Pancreas (tissue), 10 donors: ENCODE results near the gene LTBR. TPM values are rescaled to one million over a fixed set of nuclear protein-coding genes. Genes with fewer than 3 reads are reported as not detected.

Experiments used
- ATAC-seq, 4 donors: fragments of 200-7000 bp; cut with Tn5 transposase; one replicate each; pipeline versions ENCODE4 v1.8.0 to v1.9.1; 2020; ENCODE audit warnings: mild to moderate bottlenecking in 4 of 4, moderate library complexity in 4 of 4
- DNase-seq, 6 donors: peaks; one replicate each; pipeline ENCODE4 v3.0.0-alpha.2; 2020
- FAIRE-seq: peaks from 2 replicates; lab custom pipeline; 2012; peaks lifted over from hg19 to GRCh38; lab: Jason Lieb, UNC
- H3K27ac ChIP-seq, 4 donors: fragments of 200-600 bp; sonication (generic); 1 replicate in 3 of 4; 2 replicates in 1 of 4; pipeline versions ENCODE4 v1.5.0 to v1.8.0; 2020
- H3K27me3 ChIP-seq, 4 donors: fragments of 200-600 bp; one replicate each; pipeline ENCODE4 v1.8.0; 2021
- H3K36me3 ChIP-seq, 3 donors: fragments of 200-600 bp; sonication (generic) in 1 of 3; one replicate each; pipeline versions ENCODE4 v1.5.0 to v1.8.0; 2020 to 2021
- H3K4me1 ChIP-seq, 3 donors: fragments of 200-600 bp; one replicate each; pipeline ENCODE4 v1.8.0; 2021
- H3K4me3 ChIP-seq, 4 donors: fragments of 200-600 bp; sonication (generic) in 2 of 4; one replicate each; pipeline versions ENCODE4 v1.5.0 to v1.8.0; 2020 to 2021
- H3K9me3 ChIP-seq, 4 donors: fragments of 200-600 bp; one replicate each; pipeline ENCODE4 v1.8.0; 2021
- CTCF ChIP-seq, 4 donors: fragments of 200-600 bp; sonication (generic) in 3 of 4; IDR thresholded peaks; one replicate each; pipeline versions ENCODE4 v1.5.0 to v1.8.0; 2021; ENCODE audit warnings: antibody characterized with exemption in 4 of 4
- WGBS, 2 donors: extraction: QIAGEN DNeasy Blood & Tissue Kit; methylation state at CpG; one replicate each; pipeline ENCODE4 v1.1.7; 2013; 5-methylcytosine and 5-hydroxymethylcytosine counted together
- intact Hi-C, 3 donors: fragments of 100-400 bp; cut with DNase I; formaldehyde crosslinking; loops; one replicate each; pipeline versions ENCODE4 v1.11.1 to v1.14.2; 2022
- polyA plus RNA-seq, 2 donors: library from polyadenylated mRNA; stranded (reverse); fragments of 200-250 nt; gene quantifications; one replicate each; pipeline ENCODE4 v1.2.3, GENCODE V29; 2013
- total RNA-seq, 6 donors: library from RNA; stranded (reverse); fragmentation: NEBNext Ultra II Directional in 4 of 6; extraction: Animal tissue kit (Norgen Biotek cat#: 25700) in 4 of 6; gene quantifications; one replicate each; pipeline versions ENCODE4 v1.2.1 to v1.2.4, GENCODE V29; 2021 to 2023
- donor health status: healthy with polysubstance abuse.
- donor health status: DM: no; HTN: no; CAD: no; lungs with moderate emphysema.
- donor health status: DM: no; HTN: no; CAD: no.
- donor health status: control.
- donor health status: control.
- donor health status: Bipolar disorder and iron deficiency.
- donor health status: DM: yes; HTN: yes; CAD: no.
- donor health status: DM: no; HTN: no; CAD: no.
- donor health status: DM: no; HTN: no; CAD: no.
- donor health status: DM: yes; HTN: yes; CAD: no.

The LTBR gene
- total and polyA plus RNA-seq, 8 donors, result 50.0 to 82.1 (median 71.6) TPM

GRCh38 chr12:6396031-6396430 is 12.1 kb downstream of the LTBR start:
- Histone ChIP-seq H3K27me3 (no peaks in the 10 kb centered on the region), H3K27ac (no peak overlapping the region), H3K4me3 (no peak overlapping the region), H3K4me1 (peaks cover 10 to 11% (median 11%) of the 10 kb centered on the region in 3 donors), H3K36me3 (peaks cover 0 to 3% (median 0%) of the 10 kb centered on the region in 3 donors), H3K9me3 (no peaks in the 10 kb centered on the region)
- ATAC-seq (no peak), FAIRE-seq (no peak), DNase-seq (no peak)
- WGBS, 2 donors, result 85 to 92% methylated on average over 2 of the region's 2 CpGs
- no peak for TF ChIP-seq CTCF (IDR thresholded peaks at IDR 0.05)
- intact Hi-C loops, result no loop called here

GRCh38 chr12:6399884-6400644 is 16.1 kb downstream of the LTBR start:
- ATAC-seq, result no peak
- no peak overlapping the region for H3K27ac ChIP-seq
- H3K4me1 ChIP-seq, result no peaks in the 10 kb centered on the region
- intact Hi-C loops, result no loop called here
- H3K36me3 ChIP-seq, result no peaks in the 10 kb centered on the region
- H3K9me3 ChIP-seq, result no peaks in the 10 kb centered on the region
- WGBS, 2 donors, result 82 to 90% methylated on average over 7 of the region's 7 CpGs
- peak; percentile 78 for FAIRE-seq
- H3K4me3 ChIP-seq, result no peak overlapping the region
- no peak for TF ChIP-seq CTCF (IDR thresholded peaks at IDR 0.05)
- DNase-seq, result no peak
- H3K27me3 ChIP-seq, result no peaks in the 10 kb centered on the region

- Histone ChIP-seq H3K36me3 (no peaks in the 10 kb centered on the region), H3K27ac (no peak overlapping the region), H3K4me3 (no peak overlapping the region), H3K9me3 (no peaks in the 10 kb centered on the region), H3K27me3 (no peaks in the 10 kb centered on the region), H3K4me1 (no peaks in the 10 kb centered on the region)
- intact Hi-C loops, result no loop called here
- ATAC-seq (no peak), FAIRE-seq (no peak), DNase-seq (no peak)
- WGBS, 2 donors, result 68 to 90% methylated on average over 5 of the region's 5 CpGs
- TF ChIP-seq CTCF (IDR thresholded peaks at IDR 0.05), result no peak
Observed at GRCh38 chr12:6404390-6404789, 20.4 kb downstream of the LTBR start.

- Histone ChIP-seq H3K27me3 (no peaks in the 10 kb centered on the region), H3K36me3 (no peaks in the 10 kb centered on the region), H3K9me3 (no peaks in the 10 kb centered on the region), H3K27ac (no peak overlapping the region), H3K4me3 (no peak overlapping the region), H3K4me1 (no peaks in the 10 kb centered on the region)
- FAIRE-seq (no peak), DNase-seq (no peak), ATAC-seq (no peak)
- intact Hi-C loops, result no loop called here
- TF ChIP-seq CTCF (IDR thresholded peaks at IDR 0.05), result no peak
- WGBS, 2 donors, result 70 to 79% methylated on average over 6 of the region's 6 CpGs
Observed at GRCh38 chr12:6405963-6406362, 22.0 kb downstream of the LTBR start.

GRCh38 chr12:6407236-6407954 is 23.4 kb downstream of the LTBR start:
- WGBS, 2 donors, result 91 to 94% methylated on average over 10 of the region's 10 CpGs
- no peaks in the 10 kb centered on the region for H3K9me3 ChIP-seq
- H3K36me3 ChIP-seq, result no peaks in the 10 kb centered on the region
- no peak for TF ChIP-seq CTCF (IDR thresholded peaks at IDR 0.05)
- intact Hi-C loops, result no loop called here
- H3K27ac ChIP-seq, result no peak overlapping the region
- no peak overlapping the region for H3K4me3 ChIP-seq
- no peaks in the 10 kb centered on the region for H3K4me1 ChIP-seq
- no peak for FAIRE-seq
- H3K27me3 ChIP-seq, result no peaks in the 10 kb centered on the region
- no peak for DNase-seq
- ATAC-seq, result no peak
